HG03442 (cell line): ENCODE data around the gene NANOGP8.

Source experiments
- ATAC-seq: cut with Tn5 transposase; IDR thresholded peaks from one replicate; pipeline ENCODE4 v1.9.1; 2021; ENCODE audit warnings: mild to moderate bottlenecking, moderate library complexity; ENCODE audit not compliant: unreplicated experiment

Gene NANOGP8

DNA sequence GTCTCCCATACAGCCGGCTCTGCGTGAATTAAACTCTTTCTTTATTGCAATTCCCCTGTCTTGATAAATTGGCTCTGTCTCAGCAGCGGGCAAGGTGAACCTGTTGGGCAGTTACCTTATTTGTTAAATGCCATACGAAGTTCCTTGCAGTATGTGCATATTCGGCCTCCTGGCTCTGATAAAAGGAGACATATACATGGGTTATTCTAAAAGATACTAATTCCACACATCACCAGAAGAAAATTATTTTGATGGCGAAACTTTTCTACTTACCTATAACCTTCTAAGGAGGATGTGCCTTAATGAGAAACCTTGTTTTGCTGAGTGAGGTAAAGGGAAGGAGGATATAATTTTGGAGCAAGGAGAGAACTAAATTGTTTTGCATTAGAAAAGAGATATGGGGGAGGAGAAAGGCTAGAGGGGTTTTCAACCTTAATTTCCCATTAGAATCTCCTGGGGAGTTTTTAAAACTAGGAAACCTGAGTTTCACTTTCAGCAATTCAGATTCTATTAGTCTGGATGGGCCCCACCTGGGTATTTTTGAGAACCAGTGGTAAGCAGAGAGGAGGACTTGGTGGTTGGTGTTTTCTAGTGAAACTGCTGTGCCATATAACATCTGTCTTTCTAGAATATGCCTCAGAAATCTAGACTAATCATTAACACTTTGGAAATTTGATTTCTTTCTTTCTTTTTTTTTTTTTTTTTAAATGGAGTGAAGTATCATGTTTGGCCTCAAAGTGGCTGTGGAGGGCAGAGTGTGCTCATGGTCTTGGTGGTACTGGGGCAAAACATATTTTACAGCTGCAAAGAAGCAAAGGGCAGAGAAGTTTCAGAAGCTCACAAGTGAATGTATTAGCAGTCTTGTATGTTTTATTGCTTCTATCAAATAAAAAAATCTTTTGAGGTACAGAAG, 23.0 kb downstream of the NANOGP8 start:
- no peak for ATAC-seq

DNA sequence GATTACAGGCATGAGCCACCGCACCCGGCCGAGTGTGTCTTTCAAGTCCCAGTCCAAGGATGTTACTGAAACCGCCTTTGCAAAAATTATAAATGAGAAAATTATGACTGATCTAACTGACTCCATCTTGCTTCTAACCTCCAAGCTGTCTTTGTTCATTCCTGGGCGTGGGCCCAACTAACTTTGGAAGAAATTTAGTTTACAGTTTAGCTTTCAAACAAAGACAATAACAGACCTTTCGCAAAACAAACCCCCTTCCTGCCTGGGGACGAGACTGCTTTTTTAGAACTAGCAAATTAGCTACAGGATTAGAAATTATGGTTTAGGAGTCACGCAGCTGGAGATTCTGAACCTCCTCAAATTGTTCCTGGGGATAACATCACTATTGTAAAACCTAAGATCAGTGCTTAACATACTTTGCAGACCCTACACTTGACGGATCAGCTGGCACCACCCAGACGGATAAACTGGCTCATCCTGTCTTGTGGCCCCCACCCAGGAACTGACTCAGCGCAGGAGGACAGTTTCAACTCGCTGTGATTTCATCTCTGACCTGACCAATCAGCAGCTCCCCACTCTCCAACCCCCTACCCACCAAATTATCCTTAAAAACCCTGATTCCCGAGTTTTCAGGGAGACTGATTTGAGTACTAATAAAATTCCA, 23.8 kb downstream of the NANOGP8 start:
- no peak for ATAC-seq

DNA sequence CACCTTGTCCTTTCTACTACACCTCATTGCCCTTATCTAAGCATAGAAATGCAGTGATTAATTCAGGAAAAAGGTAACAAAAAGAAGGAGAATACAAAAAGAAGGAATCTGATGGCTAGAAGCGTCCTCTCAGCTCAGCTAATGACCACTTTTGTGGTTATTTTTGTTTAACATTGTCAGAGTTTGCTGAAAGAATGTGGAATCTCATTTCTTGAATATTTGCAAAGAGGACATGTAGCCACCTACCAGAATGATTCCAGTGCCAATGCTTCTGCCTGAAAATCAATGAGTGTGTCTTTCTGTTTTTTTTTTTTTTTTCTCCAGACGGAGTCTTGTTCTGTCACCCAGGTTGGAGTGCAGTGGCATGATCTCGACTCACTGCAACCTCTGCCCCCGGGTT, 24.5 kb downstream of the NANOGP8 start:
- ATAC-seq, result no peak

DNA sequence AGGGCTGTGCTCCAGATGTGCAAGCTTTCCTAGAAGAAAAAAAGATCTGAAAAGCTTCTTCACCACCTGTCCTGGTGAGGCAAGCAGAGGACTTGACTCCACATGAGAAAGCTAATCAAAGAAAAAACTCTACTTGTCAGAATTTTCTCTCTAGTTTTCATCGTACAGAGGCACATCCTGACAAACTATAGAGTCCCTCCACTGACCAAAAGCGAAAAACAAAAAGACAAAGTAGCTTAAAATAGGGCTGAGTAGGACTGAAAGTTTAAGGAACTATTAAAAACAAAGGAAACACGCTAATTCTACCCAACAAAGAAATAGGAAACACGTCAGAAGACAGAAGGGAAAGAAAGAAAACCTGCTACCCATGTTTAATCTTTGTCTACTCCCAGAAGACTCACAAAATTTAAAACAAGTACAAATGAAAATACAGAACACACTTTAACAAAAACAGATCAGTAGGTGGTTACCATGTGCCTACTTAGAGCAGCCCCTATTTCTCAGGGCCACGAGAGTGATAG, 26.5 kb downstream of the NANOGP8 start:
- no peak for ATAC-seq

DNA sequence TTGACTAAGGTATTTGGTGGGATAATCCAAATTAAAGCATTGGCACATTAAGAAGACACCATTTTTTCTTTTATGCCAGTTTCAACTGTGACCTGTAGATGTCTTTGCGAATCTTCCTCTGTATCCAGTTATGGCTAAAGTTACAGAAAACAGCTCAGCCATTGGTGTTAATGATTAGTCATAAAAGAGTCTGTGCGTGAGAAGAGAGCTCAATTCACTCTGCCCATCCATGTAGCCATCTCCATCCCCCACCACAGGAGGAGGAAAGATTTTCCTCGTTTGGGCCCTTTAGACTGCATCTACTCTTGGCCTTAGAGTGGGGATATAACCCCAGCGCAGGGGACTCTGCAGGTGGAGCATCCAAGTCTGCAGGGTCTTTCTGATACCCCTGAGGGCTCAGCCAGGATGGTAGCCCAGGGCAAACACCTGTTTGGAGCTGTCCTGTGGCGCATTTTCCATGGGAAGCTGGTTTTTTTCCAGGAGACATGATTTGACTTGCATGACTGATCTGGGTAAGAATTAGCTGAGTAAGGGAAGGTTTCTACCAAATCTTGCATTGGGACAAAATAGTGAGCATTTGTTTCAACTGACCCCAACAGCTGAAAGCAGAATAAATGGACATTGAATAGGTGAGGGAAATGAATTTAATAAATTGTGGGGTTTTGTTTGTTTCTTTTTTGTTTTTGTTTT, 29.5 kb downstream of the NANOGP8 start:
- ATAC-seq, result no peak

DNA sequence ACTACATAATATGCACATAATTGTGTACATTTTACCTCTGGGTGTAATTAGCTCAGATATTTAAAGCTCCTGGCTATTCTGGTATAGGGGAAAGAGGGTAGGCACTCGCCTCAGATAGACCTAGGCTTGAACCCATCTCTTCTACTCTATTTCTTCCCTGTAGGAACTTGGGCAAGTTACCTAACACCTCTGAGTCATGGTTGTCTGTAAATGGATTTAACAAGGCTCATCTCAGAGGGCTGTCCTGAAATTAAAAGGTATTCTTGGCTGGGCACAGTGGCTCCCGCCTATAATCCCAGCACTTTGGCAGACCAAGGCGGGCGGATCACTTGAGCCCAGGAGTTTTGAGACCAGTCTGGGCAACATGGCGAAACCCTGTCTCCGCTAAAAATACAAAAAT, 30.7 kb downstream of the NANOGP8 start:
- ATAC-seq, result no peak

DNA sequence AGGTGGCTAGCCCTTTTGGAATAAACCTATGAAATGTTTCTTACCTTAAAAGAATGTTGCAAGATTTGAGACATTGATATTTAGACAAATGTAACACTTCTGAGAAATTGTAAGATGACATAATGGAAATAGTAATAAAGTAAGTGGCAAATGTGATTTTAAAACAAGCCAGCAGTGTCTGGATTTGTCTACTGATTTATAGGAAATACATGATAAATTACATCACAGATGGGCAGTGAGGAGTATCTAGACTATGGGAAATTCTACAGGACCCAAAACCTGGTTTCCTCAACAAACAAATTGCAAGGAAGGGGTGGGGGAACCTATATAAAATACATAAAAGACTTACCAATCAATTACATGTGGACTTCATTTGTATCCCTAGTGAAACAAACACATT, 37.1 kb downstream of the NANOGP8 start:
- no peak for ATAC-seq

DNA sequence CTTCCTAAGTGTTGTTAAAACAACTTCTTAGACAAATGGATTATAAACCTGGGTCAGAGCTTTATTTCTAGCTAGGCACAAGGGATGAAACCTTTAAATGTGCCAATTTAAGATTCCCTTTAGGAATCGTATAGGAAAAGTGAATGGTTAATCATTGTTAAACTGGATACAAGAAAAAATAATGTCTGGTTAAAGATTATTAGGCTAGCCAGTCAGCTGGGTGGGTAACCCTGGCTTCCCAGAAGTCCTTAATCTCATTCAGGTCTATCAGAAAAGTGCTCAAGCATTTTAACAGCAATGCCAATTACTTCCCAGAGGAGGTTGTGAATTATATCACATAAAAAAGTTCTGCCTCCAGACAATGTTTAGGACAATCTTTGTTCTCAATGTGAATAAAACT, 37.6 kb downstream of the NANOGP8 start:
- ATAC-seq, result no peak

DNA sequence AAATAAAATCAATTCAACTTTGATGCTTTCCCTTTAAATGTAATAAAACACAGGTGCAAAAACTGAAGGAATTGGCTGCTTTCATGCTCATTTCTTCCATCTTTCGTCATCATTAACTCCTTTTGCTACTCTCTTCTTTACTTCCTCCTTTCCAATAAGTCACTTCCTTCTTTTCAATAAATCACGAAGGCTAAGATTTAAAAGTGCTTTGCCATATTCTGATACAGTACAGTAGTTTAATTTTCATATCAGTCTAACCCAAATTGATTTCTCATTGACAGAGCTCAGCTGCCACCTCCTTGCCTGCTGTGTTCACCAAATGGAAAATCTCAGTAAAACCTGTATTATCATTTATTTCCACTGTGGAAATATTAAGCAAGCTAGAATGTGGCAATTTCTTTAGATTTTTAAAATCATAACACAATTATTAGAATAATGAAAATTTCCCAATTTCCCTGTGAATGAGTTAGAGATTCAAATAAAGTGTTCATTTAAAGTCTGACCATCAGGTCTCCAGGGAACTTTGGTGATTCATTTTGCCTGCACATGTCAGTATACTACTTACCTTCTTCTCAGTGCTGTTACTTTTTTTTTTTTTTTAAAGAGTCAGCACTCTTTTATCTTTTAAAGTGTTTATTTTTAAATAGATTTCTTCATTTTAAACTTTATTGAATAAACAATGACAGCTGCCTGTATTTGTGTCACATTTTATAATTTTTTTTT, 41.6 kb downstream of the NANOGP8 start:
- no peak for ATAC-seq

DNA sequence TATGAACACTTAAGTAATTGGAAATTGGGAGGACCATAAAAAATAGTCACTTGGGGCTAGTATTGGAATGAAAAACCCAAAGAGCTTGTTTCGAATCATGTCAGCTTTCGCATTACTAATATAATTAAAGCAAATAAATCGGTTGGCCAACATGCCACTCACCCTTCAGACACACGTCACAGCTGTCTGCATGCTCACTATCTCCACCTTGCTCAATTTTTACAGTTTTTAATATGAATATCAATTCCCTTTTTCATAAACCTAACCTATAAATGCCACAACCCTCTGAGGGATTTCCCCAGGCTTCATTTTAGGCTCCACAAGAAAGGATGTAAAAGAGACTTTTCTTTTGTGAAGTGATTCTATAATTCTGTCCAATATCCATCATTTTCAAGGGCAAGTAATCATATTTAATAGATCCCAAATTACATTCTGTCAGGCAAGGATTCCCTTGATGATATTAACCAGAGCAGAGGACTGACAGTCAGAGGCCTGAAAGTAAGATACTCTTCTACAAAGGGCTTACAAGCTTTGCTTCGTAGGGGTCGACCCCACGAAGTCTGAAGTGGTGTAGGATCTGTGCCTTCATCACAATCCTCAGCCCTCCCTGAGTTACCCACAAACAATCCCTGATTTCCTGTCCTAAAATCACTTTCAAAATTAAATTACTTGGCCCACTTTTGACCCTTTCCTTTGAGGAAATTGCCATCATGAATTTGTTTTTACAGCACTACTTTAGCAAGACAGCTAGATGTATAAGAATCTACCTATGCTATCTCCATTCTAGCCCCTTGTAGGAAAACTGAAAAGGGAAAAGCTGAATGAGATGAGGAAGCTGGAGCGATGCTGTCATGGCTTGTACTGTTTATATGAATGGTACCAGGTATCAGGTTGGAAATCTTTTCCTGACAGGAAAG, 44.5 kb downstream of the NANOGP8 start:
- no peak for ATAC-seq

DNA sequence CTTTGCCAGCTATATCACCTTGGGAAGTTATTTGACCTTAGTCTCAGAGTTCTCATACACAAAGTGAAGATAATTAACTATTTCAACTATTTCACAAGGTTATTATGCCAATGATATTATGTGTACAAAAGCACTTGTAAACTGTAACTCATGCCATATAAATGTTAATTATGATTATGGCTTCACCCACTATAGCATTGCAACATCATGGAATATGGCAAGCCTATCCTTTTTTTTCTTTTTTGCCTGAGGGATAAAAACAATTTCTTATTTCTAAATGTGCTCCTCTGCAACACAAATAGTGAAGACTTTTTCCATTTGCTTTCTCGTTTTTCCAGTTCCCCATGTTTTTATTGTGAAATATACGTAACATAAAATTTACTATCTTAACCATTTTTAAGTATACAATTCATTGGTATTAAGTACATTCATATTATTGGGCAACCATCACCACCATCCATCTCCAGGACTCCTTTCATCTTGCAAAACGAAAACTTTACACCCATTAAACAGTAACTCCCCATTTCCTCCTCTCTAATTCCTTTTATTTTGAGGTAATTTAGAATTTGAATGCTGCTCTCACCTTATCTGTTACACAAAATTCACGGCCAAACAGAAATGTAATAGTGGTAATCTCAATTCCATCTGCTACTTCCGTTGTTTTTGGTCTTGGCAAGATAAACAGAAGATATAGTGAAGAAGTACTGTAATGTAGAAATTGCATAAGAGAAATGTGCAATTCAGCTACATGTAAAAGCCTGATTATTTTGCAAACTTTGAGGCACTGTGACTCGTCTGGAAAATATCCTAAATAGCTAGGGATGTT, 46.3 kb downstream of the NANOGP8 start:
- no peak for ATAC-seq
